ENCODE measurements around the gene PGPEP1.

GRCh38 chr19:18328340-18329034 is 11.9 kb upstream of the PGPEP1 start:
- peak; percentile 94 for TF ChIP-seq CTCF (conservative IDR thresholded peaks at IDR 0.05; ENCODE audit: low read length)
- no peak for TF ChIP-seq EZH2phosphoT487 (IDR thresholded peaks at IDR 0.05; ENCODE audit: borderline replicate concordance)

All from Loucy (cell line).